ENCODE measurements around the gene KRAS.

Gene KRAS

DNA sequence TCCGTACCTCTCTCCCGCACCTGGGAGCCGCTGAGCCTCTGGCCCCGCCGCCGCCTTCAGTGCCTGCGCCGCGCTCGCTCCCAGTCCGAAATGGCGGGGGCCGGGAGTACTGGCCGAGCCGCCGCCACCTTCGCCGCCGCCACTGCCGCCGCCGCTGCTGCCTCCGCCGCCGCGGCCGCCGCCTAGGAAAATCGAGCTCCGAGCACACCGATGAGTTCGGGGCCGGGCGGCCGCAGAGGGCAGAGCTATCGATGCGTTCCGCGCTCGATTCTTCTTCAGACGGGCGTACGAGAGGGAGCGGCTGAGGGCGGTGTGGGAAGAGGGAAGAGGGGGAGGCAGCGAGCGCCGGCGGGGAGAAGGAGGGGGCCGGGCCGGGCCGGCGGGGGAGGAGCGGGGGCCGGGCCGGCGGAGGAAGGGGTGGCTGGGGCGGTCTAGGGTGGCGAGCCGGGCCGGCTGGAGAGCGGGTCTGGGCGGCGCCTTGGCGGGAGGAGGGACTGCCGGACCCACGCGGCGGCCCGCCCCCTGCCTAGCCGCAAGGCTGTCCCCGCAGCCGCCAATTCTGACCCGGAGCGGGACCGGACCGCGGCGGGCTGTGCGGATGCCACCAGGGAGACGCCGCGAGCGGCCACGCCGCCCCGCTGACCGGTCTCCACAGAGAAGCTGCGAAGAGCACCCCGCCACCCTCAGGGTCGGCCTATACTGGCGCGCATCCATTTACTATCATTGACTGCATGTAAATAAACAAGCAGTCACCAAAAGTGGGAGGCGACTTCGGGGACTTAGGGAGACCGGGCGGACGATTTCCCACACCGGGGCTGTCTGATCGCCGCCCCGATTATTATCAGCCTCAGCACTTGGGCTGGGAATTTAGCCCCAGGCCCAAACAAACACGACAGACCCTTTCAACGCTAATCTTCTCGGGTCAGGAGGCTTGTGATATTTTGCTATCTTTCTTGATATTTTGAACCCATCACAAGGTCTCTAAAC, at the start of gene KRAS:
Gene KRAS (minus strand): TSS at position 186 of the 987 bp plus-strand sequence.
- DNase-seq, result peak; percentile 82 to 95

DNA sequence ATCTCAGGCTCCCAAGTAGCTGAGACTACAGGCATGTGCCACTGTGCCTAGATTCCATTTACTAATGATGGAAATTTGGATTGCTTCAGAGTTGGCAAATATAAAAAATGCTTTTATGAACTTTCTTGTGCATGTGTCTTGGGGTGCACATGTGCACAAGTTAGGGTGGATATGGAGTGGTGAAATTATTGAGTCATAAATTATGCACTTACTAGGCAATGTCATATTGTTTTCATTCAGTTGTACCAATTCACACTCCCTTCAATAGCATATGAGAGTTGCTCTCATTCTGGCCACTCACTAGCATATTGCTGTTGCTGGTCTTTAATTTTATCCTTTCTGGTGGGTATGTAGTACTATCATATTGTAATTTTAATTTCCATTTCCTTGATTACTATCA, 45.7 kb upstream of the KRAS start:
- peak in 1 of 2 donors; percentile 22 for DNase-seq

DNA sequence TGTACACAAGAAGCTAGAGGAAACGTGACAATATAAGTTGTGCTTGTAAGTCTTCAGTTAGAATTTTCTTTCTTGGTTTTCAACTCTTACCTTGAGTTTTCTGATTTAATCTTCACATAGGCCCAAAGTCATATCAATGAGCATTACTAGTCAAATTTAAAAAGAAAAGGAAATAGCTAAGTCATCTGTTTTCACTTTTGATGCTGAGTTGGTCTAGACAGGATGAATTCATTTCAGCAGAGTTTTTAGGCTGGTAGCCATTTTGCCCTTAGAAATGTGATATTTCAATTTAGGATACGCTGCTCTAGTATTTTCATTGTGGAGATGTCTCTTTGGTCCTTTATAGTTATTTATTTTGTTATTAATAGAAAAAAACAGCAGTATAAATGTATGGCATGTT, 44.6 kb upstream of the KRAS start:
- DNase-seq, result no peak

DNA sequence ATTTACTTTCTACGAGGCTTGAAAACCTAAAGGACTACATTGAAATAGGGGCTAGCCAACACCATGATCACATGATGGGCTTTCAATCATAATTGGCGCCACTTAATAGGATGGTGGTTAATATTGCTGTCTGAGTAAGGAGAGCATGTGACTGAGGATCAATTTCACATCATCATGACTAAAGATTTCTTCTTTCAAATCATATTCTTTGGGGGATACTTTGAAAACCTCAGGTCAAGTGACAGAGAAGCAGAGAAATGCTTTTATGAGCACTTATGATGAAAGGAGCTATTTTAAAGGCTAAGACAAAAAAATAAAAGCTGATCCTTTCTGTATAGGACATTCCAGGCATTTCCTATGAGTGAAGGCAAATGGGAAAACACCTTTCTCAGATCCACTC, 42.9 kb upstream of the KRAS start:
- DNase-seq, result peak in 1 of 2 donors; percentile 9

DNA sequence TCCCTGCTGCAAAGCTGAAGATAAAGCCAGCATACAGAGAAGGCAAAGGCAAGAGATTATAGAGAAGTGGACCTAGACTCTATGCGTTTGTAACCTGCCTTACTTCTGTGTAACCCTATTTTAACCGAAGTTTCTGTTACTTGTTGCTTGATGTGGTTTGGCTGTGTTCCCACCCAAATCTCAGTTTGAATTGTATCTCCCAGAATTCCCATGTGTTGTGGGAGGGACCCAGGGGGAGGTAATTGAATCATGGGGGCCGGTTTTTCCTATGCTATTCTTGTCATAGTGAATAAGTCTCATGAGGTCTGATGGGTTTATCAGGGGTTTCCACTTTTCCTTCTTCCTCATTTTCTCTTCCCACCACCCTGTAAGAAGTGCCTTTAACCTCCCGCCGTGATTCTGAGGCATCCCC, 42.1 kb upstream of the KRAS start:
- peak; percentile 50 to 77 for DNase-seq

DNA sequence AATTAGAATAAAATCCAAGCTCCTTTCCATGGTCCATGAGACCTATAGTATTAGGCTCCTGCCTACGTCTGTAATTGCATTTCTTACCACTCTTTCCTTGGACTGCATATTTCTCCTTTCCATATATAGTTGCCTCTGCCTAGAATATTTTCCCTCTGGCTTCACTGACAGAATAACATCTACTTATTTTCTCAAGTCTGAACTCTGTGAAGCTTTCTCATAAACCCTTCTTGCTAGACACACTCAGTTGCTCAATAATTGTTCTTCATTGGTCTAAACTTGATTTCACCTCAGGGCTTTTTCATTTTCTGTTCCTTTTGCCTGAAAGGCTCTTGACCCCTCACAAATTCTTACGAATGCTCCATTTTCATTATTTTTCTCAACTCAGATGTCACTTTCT, 36.9 kb upstream of the KRAS start:
- DNase-seq, result no peak

GRCh38 chr12:25286837-25287236, 36.1 kb upstream of the KRAS start:
- DNase-seq, result no peak

GRCh38 chr12:25284024-25284423, 33.3 kb upstream of the KRAS start:
- no peak for DNase-seq

- no peak for DNase-seq
Measured at GRCh38 chr12:25283006-25283405, 32.3 kb upstream of the KRAS start.

DNA sequence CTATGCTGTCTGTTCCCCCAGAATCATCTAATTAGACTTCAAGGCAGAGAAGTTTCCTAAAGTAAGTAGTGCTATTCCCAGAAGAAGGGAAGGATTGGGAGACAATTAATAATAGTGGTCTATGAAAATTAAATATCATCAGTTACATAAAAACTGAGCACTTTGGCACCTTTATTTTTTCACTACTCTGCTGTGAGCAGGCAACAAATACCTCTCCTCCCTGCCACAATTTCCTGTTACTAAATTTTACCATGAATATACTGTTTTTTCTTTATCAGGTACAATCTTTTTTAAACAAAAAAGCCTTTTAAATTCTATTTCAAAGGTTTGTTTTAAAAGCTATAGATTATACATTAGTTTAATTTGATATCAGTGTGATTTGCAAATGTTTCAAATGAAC, 29.4 kb upstream of the KRAS start:
- DNase-seq, result no peak

DNA sequence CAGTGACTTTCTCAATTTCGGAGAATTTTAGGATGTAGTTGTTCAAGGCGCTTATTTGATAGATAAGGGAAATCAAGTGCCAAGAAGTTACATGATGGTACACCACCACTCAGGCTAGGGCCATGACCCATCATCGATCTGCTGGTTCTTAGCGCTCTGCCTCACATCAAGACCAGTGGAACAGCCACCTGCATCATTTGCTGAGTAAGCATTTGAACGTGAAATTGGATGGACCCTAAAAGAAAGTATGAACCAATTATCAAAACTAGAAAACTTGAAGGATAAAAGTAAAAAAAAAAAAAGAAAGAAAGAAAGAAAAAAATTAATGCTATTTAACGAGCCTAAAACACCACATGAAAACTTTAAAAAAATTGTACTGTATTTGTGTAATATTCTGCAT, 27.5 kb upstream of the KRAS start:
- DNase-seq, result no peak

GRCh38 chr12:25276199-25276937, 25.6 kb upstream of the KRAS start:
- no peak for DNase-seq

- DNase-seq, result peak in 1 of 2 donors; percentile 40
Measured at GRCh38 chr12:25271486-25272098, 20.9 kb upstream of the KRAS start.

DNA sequence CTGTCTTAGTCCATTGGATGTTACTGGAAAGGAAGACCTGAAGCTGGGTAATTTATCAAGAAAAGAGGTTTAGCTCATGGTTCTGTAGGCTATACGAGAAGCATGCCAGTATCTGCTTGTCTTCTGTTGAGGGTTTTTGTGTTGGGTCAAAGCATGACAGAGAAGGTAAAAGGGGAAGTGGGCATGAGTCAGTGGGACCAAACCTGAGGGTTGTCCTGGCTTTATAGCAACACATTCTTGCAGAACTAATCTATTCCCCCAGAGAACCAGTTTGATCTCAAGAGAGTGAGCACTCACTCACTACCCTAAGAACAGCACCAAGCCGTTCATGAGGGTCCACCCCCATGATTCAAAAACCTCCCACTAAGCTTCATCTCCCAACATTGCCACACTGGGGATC, 19.0 kb upstream of the KRAS start:
- peak in 1 of 2 donors; percentile 8 for DNase-seq

GRCh38 chr12:25266497-25266896, 15.8 kb upstream of the KRAS start:
- DNase-seq, result no peak

DNA sequence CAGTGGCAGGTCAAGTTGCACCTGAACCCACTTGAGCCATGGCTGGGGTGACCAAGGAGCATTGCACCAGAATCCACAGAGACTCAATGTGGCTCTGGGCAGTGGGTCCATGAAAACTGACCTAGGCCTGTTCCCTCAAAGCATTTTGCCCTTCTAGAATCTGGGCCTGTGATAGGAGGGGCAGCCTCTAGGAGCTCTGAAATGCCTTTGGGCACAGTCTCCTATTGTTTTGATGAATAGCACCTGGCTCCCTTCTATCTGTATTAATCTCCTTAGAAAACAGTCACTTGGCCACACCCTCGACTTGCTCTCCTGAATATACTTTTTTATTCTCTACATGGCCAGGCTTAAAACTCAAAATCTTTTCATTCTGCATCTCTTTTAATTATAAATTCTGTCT, 14.1 kb upstream of the KRAS start:
- no peak for DNase-seq

- DNase-seq, result no peak
Measured at GRCh38 chr12:25264114-25264513, 13.4 kb upstream of the KRAS start.

DNA sequence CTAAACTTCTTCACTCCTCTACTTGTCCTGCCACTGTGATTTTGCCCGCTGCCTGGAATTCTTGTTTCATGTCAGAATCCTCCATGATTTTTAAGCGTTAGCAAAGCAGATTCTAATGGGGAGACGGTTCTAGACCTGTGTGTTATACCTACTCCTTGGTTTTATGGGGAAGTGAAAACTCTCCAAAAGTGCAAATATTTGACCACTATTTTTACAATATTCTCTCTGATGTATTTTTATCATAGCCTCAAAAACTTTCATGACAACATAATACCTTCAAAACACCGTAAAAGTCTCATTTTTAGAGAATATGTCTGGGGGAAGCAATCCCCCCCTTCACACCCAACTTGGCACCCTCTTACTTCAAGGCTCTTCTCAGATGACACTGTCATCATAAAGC, 12.9 kb upstream of the KRAS start:
- no peak for DNase-seq

- no peak for DNase-seq
Measured at GRCh38 chr12:25262389-25263074, 11.8 kb upstream of the KRAS start.

- DNase-seq, result no peak
Measured at GRCh38 chr12:25257590-25258324, 7.0 kb upstream of the KRAS start.

- DNase-seq, result no peak
Measured at GRCh38 chr12:25256826-25257225, 6.1 kb upstream of the KRAS start.

DNA sequence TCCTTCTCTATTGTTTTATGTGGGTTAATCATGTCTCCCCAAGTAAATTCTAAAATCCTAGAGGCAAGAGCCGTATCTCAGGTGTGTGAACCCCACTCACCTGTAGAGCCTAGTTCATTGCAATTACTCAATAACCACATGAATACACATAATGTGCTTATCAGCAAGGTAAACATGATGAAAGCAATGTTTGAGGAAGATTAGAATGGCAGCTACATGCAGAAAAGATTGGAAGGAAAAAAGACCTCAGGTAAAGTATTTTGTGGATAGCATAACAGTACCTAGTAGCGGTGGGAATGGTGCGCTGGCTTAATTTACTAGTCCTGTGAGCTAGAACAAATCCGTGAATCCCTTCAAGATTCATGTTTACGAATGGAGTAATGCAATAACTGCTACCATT, 5.3 kb upstream of the KRAS start:
- DNase-seq, result no peak

Data from inflammatory macrophage treated with lipopolysaccharide for 1 hour (primary cell).